ENCODE data around the gene GALNT16. TPM values are rescaled to one million over a fixed set of nuclear protein-coding genes. Genes with fewer than 3 reads are reported as not detected.

GALNT16 gene
- total RNA-seq, 1 donor from 2014 or later: 101 TPM

DNA sequence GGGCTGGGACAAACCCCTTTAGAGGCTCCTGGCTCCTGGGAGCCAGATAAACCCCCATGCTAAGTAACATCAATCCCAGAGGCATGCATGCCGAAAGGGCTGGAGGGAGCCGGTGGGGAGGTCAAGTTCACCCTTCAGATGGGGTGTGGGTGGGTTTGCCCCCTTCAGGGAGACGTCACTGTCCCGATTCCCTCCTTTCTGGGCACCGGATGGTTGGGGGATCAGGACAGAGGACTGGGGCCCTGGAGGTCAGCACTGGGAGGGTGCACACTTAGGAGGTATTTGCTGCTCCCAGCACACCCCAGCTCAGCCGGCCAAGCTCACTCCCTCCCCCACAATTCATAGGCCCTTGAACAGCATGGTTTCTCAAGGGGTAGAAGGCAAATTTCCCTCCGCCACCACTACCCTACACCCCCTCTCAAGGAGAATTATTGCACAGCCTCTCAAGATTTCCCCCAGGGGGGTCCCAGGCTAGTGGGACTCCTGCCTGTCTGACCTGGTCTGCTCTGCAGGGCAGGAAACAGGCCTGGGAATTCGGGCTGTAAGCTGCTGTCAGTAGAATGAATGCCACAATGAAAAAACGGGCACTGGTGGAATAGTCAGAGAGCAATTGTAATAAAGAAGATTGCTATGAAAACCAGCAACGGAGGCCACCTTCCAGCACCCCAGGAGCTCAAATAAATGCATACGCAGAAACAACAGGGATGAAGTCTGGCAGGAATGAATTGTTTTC, 63.5 kb downstream of the GALNT16 start:
- intact Hi-C loops (cut with DNase I): no loop called here
- DNase-seq (no peak), ATAC-seq (ENCODE audit: poor library complexity) (no peak)

DNA sequence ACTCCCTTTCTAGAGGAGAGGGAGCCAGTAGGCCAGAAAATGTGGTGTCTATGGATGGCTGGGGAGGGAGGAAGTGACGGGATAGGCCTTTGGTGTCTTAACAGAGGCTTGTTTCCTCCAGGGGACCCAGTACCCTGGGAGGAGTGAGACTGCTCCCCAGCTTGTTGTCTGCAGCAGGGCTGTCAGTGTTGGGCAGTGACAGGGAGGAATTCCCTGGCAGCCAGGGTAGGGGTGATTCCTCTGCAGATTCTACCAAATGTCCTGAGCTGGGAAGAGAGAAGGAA, 64.0 kb downstream of the GALNT16 start:
- ATAC-seq (ENCODE audit: poor library complexity) (no peak), DNase-seq (no peak)
- intact Hi-C loops (cut with DNase I): no loop called here

DNA sequence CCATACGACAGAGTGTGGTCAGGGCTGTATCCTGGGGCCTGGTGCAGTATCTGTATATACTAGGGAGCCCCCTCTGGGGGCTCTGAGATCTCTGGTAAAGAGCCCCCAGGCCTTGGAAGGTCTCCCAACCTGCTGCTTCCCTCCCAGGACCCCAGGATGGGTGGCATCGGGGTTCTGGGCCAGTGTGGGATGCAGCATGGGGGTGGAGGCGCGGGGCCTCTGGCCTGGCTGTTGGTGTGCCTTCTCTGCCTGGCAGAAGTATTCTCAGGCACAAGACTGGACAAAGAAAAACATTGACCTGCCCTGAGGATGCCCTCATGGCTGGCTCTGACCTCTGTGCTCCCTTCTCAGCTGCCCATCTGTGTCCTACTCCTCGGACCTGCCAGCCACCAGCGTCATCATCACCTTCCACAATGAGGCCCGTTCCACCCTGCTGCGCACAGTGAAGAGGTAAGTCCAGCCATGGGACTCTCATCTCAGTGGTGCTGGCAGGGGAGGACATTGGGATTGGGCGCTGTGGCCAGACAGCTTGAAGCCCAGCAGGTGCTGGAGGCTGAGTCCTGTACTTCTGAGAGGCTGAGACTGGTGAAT, 64.5 kb downstream of the GALNT16 start:
- intact Hi-C loops (cut with DNase I): no loop called here
- DNase-seq: no peak
- ATAC-seq (ENCODE audit: poor library complexity): no peak

- DNase-seq (no peak), ATAC-seq (ENCODE audit: poor library complexity) (no peak)
- intact Hi-C loops (cut with DNase I): no loop called here
Observed at GRCh38 chr14:69325086-69325485, 65.1 kb downstream of the GALNT16 start.

- DNase-seq (no peak), ATAC-seq (ENCODE audit: poor library complexity) (no peak)
- intact Hi-C loops (cut with DNase I): no loop called here
Observed at GRCh38 chr14:69325646-69326265, 65.8 kb downstream of the GALNT16 start.

GRCh38 chr14:69326611-69327010, 66.7 kb downstream of the GALNT16 start:
- ATAC-seq (ENCODE audit: poor library complexity) (no peak), DNase-seq (no peak)
- intact Hi-C loops (cut with DNase I): no loop called here

DNA sequence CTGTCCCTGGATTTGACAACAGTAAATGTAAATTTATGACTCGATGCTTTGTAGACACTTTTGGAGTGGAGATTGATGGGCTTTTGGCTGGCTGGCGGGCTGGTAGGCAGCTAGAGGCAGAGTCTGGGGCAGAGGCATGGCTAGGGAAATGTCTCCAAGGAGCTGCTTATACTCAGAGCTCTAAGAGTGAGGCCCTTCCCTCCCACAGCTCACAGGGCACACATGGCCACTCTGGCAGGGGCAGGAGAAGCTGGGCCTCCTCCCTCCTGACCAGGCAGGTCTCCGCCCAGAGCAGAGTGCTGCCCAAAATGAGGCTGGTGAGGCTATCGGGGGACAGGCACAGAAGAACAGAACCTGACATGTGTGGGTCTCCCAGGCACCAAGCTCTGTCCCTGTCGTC, 67.5 kb downstream of the GALNT16 start:
- intact Hi-C loops (cut with DNase I): no loop called here
- ATAC-seq (ENCODE audit: poor library complexity): no peak
- no peak for DNase-seq

DNA sequence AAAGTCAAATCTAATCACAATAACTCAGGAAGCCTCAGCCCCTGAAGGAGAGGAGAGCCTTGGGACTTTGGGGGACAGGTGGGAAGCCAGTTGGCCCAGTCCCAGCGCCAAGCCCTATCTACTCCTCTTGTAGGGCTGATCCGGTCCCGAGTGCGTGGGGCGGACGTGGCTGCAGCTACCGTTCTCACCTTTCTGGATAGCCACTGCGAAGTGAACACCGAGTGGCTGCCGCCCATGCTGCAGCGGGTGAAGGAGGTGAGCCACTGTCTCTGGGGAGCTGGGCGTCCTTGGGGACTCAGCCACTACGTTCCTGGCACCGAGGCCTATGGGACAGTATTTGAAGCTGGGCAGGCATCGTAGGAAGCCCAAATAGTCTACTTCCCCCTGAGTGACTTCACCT, 68.4 kb downstream of the GALNT16 start:
- ATAC-seq (ENCODE audit: poor library complexity): no peak
- intact Hi-C loops (cut with DNase I): no loop called here
- DNase-seq: no peak

DNA sequence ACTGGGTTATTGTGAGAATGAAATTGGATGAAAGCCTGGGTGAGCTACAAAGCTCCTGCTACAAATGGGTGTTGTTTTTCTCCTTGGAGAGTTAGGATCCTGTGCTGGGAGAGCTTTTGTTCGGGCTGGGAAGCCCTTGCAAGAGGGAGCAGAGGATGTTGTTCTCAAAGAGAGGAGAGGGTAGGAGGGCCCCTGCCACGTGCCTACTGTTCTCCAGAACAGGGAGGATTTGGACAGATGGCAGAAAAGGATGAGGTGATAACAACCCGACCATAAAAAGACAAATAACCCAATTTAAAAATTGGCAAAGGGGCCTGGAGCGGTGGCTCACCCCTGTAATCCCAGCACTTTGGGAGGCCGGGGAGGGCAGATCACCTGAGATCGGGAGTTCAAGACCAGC, 68.8 kb downstream of the GALNT16 start:
- intact Hi-C loops (cut with DNase I): no loop called here
- no peak for ATAC-seq (ENCODE audit: poor library complexity)
- no peak for DNase-seq

GRCh38 chr14:69331206-69331605, 71.2 kb downstream of the GALNT16 start:
- no peak for ATAC-seq (ENCODE audit: poor library complexity)
- intact Hi-C loops (cut with DNase I): no loop called here

DNA sequence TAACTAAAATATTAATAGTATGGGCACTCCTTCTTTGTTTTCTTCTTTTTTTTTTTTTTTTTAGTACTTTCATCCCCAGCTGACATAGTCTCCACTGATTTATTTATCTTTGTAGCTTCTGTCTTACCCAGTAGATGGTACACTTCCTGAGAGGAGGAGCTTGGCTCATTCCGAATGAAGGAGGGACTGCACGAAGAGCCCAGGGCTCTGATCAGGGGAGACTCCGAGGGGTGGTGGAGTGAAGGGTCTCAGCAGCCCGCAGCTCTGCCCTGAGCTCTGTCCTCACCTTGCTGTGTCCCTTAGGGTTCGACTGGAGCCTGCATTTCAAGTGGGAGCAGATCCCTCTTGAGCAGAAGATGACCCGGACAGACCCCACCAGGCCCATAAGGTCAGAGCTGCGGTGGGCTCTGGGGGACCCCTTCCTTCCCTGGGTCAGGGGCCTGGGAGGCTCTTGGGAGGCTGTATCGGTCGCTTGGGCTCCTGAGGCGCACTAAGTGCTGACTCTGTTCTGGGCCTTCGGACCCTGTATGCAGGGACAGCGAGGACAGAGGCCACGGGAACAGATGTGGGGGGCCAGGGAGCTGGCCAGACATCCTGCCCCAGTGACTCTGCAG, 72.9 kb downstream of the GALNT16 start:
- no peak for ATAC-seq (ENCODE audit: poor library complexity)

More at GRCh38 chr14:69331206-69331605, 71.2 kb downstream of the GALNT16 start:
- DNase-seq: no peak

DNA sequence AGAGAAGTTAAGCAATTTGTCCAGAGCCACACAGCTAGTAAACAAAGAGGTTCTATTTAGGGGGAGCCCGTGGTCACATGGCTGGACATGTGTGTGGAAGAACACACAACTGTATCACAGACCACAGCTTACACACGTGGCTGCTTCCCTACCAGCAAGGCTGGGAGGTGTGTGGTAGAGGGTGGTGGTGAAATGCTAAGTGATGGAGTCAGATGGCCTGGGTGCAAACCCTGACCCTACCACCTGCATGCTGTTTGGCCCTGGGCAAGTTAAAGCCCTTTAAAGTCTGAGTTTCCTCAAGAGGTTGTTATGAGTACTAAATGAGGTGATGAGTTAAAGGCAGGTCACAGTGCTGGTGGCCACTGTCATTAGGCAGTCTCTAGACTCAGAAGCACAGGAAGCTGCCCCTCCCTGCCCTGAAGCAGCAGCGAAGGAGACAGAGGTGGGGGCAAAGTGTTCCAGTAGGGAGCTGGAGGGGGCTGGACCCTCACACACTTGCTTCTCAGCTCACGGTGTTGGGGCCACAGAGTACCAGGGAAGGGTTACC, 73.9 kb downstream of the GALNT16 start:
- no peak for ATAC-seq (ENCODE audit: poor library complexity)
- intact Hi-C loops (cut with DNase I): no loop called here
- DNase-seq: no peak

More for the DNA sequence above, 72.9 kb downstream of the GALNT16 start:
- intact Hi-C loops (cut with DNase I): no loop called here
- no peak for DNase-seq

- intact Hi-C loops (cut with DNase I): no loop called here
- no peak for ATAC-seq (ENCODE audit: poor library complexity)
- DNase-seq: no peak
Observed at GRCh38 chr14:69334576-69334975, 74.6 kb downstream of the GALNT16 start.

- no peak for ATAC-seq (ENCODE audit: poor library complexity)
- no peak for DNase-seq
- intact Hi-C loops (cut with DNase I): no loop called here
Observed at GRCh38 chr14:69335371-69335771, 75.4 kb downstream of the GALNT16 start.

DNA sequence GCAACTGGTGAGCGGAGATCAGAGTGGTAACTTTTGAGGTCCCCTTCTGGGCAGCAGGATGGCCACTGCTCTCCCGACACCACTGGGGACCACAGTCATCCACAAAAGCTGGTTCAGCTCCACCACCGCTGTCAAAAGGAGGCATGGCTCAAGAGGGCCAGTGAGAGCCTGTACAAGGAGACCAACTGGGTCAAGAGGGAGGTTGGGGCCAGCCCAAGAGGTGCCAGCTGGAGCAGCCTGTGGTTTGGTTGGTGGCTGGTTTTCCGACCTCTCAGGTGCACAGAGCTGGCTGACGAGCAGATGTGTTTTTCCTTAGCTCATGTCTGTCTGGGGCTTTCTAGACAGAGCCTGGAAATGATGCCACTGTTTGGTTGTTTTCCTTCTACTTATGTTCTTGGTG, 78.0 kb downstream of the GALNT16 start:
- DNase-seq (no peak), ATAC-seq (ENCODE audit: poor library complexity) (no peak)
- intact Hi-C loops (cut with DNase I): no loop called here

DNA sequence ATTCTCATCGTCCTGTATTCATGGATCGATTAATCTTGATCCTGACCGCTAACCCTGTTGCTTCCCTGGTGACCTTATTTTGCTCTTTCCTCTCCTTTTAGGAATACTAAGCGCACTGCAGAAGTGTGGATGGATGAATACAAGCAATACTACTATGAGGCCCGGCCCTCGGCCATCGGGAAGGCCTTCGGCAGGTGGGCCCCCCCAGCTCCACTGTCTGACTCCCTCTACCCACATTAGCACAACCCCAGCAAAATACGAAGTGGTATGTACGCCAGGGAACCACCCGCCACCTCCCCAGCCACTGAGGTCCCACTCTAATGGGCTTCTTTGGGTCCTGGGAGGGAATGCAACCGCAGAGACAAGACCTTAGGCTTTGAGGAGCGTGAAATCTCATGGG, 79.5 kb downstream of the GALNT16 start:
- DNase-seq: no peak
- intact Hi-C loops (cut with DNase I): no loop called here
- ATAC-seq (ENCODE audit: poor library complexity): no peak

DNA sequence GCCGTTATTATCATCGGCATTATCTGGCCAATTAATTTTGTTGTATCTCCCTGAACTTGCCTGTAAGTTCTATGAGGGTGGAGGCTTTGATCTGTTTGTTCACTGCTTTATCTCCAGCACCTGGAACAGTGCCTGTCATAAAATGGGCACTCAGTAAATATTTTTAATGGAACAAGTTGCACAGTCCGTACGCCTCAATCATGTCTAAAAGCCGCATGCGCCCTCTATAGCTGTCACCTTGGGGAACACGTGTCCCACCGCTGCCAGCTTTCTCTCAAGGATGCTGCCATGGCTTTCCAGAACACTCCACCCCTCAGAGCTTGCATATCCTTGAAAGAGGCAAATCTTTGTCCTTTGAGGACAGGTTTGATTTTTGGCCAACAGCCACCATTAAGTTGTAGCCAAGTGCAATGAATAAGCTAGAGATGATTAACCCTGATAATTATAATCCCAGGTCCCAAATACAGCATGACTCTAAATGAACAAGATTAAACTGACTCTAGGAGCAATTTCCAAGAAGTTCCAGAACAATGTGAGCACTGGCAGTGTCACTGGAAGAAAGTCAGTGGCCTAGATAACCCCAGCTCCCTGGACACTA, 83.1 kb downstream of the GALNT16 start:
- ATAC-seq (ENCODE audit: poor library complexity) (peak; percentile 76), DNase-seq (no peak)
- intact Hi-C loops (cut with DNase I): no loop called here

DNA sequence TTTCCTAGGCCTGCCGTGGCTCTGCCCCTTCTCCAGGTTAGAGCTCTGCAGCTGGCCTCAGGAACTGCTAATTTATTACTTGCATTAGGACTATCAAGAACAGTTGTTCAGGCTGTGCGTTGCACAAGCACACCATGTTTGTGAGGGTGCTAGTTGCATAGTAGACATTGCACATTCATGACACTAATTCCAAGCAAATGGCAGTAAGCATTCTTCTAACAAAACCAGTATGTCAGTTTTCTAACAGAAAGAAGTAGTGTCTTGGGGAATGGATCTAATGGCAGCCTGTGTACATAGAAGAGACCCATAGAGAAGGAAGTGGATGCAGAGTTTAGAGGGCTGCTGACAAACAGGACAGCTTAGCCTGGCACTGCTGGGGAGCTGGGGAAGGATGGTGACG, 84.2 kb downstream of the GALNT16 start:
- intact Hi-C loops (cut with DNase I): no loop called here
- DNase-seq (no peak), ATAC-seq (ENCODE audit: poor library complexity) (no peak)

GRCh38 chr14:69345402-69345801, 85.4 kb downstream of the GALNT16 start:
- DNase-seq (no peak), ATAC-seq (ENCODE audit: poor library complexity) (no peak)
- intact Hi-C loops (cut with DNase I): loop anchor here (5.0 kb wide), 1 partner anchor 93 kb away; no protein-coding TSS in a partner anchor

All from Right ventricle myocardium superior (tissue), 1 donor.